GM10266 (cell line): ENCODE data around the gene RABL6.
"Not testable (repeated sequence)": the region's sequence is repeated elsewhere in the genome, so short reads cannot be mapped to it uniquely, and the experiment has no call there.

Source experiments
- DNase-seq: peaks from one replicate; pipeline ENCODE4 v3.0.0; 2012; ENCODE audit errors: extremely low spot score
- TF ChIP-seq, protein P1 (sequence below): IDR thresholded peaks from 2 replicates; pipeline ENCODE4 v1.5.1; 2012; ENCODE audit warnings: mild to moderate bottlenecking, low read depth; ENCODE audit not compliant: control insufficient read depth, insufficient read depth; ENCODE audit errors: missing control alignments

The RABL6 gene

DNA sequence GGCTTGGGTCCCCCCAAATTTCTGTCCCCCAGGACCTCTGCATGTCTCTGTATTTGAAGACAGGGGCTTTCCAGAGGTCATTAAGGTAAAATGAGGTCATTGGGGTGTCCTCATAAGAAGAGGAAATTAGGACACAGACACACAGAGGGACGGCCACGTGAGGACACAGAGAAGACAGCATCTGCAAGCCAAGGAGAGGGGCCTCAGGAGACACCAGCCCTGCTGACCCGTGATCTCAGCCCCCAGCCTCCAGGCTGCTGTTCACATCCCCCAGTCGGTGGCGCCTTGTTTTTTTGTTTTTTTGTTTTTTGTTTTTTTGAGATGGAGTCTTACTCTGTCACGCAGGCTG is 12.8 kb upstream of the RABL6 start:
- DNase-seq: no peak
- TF ChIP-seq, protein P1, sequence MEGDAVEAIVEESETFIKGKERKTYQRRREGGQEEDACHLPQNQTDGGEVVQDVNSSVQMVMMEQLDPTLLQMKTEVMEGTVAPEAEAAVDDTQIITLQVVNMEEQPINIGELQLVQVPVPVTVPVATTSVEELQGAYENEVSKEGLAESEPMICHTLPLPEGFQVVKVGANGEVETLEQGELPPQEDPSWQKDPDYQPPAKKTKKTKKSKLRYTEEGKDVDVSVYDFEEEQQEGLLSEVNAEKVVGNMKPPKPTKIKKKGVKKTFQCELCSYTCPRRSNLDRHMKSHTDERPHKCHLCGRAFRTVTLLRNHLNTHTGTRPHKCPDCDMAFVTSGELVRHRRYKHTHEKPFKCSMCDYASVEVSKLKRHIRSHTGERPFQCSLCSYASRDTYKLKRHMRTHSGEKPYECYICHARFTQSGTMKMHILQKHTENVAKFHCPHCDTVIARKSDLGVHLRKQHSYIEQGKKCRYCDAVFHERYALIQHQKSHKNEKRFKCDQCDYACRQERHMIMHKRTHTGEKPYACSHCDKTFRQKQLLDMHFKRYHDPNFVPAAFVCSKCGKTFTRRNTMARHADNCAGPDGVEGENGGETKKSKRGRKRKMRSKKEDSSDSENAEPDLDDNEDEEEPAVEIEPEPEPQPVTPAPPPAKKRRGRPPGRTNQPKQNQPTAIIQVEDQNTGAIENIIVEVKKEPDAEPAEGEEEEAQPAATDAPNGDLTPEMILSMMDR: no peak

DNA sequence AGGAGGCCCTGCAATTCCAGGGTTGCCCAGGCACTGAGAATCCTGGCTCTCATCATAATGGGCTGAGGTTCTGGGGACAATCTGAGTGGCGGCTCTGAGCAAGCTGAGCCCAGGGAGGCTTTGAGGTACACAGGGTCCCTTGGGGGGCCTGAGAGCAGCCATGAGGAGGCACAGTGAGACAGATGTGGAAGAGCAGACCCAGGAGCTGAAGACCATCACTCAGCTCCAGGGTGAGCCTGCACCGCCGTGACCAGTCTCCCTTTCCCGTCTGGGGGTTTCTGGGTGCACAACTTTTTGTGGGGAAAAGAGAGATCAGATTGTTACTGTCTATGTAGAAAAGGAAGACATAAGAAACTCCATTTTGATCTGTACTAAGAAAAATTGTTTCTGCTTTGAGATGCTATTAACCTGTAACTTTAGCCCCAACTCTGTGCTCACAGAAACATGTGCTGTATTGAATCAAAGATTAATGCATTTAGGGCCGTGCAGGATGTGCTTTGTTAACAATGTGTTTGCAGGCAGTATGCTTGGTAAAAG is 11.4 kb upstream of the RABL6 start, which contains the start of gene CCDC183:
Gene CCDC183 (plus strand): TSS at position 101 of the 537 bp plus-strand sequence. CDS start 60 bp downstream, at position 161.
- DNase-seq: no peak
- TF ChIP-seq, protein P1: no peak

- DNase-seq: not testable (repeated sequence)
Observed at GRCh38 chr9:136796775-136797347, 10.9 kb upstream of the RABL6 start.

DNA sequence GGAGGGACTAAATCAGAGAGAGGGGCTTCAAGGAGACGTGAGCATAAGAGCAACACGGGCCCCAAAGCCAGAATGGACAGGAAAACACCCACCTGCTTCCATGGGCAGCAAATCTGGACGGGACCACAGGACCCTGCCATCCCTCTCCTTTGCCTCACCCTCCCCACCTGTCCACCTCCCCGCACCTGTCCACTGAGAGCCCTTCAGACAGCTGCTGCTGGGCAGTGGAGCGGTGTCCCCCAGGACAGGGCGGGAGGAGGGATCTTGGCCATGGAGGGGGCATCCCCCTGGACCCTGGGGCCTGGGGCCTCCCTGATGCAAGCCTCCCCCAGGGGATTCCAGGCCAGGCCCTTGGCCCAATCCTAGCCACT is 9.1 kb upstream of the RABL6 start:
- TF ChIP-seq, protein P1: no peak
- no peak for DNase-seq

GRCh38 chr9:136799079-136799853 is 8.5 kb upstream of the RABL6 start:
- peak; percentile 5 for DNase-seq
- TF ChIP-seq, protein P1: no peak

GRCh38 chr9:136799854-136800657 is 7.7 kb upstream of the RABL6 start:
- peak; percentile 91 for DNase-seq
- TF ChIP-seq, protein P1: no peak

DNA sequence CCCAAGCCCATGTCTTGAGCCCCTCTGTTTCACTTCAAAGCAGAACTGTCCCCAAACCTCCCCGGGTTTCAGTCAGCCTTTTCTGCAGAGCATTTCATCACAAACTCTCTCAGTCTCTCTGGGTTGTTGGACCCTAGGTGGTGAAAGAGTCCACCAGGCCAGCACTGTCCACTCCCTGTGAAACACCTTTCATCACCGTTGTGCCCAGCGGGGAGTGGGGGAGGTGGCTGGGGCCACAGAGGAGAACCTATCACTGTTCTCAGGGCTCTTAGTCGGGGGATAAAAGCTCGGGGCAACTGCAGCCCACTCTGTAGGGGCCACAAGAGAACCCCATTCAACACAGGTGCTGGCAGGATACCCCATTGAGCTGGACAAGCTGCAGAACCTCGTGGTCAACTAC is 5.4 kb upstream of the RABL6 start:
- TF ChIP-seq, protein P1: no peak

DNA sequence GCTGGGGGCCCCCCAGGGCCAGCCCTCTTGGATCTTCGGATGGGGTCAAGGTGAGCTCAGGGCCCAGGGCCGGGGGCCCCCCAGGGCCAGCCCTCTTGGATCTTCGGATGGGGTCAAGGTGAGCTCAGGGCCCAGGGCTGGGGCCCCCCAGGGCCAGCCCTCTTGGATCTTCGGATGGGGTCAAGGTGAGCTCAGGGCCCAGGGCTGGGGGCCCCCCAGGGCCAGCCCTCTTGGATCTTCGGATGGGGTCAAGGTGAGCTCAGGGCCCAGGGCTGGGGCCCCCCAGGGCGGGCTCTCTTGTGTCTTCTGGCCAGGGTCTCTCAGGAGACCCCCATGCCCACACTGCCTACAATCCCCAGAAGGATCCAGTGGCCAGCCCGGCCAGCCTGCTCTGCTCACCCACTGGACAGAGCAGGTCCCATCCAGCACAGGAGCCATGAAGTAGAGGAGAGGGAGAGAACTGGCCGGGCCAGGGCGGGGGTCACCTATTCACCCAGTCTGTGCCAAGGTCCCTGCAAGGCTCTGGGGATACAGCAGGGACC is 4.7 kb upstream of the RABL6 start:
- DNase-seq: not testable (repeated sequence)

More for the DNA sequence above, 5.4 kb upstream of the RABL6 start:
- DNase-seq: peak; percentile 5
